Stimulated activated CD4-positive, alpha-beta T cell treated with anti-CD3 and anti-CD28 coated beads, Interleukin-4, amount 100 ng/mL, for 24 hours (primary cell): Measurements from ENCODE around the gene DCAF8L1.
"Not testable (repeated sequence)": the region's sequence is repeated elsewhere in the genome, so short reads cannot be mapped to it uniquely, and the experiment has no call there.

ENCODE experiments used
- DNase-seq: peaks from one replicate; pipeline ENCODE4 v3.0.0-alpha.2; 2020

DCAF8L1 gene

DNA sequence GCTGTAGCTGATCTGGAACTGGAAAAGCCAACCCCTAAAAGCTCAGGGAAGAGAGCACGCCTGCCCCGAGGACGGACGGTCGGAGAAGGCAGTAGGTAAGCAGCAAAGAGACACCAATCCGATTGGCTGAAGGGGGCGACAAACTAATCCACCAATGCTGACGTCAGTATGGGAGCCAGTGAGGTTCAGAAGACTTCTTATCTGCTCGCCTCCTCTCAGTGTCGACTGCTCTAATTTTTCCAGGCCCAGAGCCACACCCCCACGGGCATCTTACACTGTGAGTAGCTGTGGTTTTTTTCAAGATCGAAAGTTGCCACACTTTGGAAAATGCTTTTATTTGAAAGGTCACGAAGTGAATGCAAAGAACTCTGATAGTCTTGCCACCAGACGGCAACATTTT is at the start of gene DCAF8L1:
DCAF8L1 (minus strand) TSS at position 101 of the 400 bp plus-strand sequence. CDS start 115 bp downstream, outside the sequence.
- no peak for DNase-seq

DNA sequence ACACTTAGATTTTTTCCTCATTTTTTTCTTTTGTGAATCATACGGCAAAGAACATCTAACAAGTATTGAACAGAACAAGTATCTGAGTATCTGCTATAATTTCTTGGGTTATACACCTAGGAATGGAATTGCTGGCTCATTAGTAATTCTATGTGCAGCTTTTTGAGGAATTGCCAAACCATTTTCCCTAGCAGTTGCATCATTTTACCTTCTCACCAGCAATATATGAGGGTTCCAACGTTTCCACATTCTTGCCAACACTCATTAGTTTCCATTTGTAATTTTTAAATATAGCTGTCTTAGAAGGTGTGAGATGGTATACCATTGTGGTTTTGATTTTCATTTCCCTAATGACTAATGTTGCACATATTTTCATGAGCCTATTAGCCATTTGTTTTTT is 41.1 kb upstream of the DCAF8L1 start:
- DNase-seq, result no peak

DNA sequence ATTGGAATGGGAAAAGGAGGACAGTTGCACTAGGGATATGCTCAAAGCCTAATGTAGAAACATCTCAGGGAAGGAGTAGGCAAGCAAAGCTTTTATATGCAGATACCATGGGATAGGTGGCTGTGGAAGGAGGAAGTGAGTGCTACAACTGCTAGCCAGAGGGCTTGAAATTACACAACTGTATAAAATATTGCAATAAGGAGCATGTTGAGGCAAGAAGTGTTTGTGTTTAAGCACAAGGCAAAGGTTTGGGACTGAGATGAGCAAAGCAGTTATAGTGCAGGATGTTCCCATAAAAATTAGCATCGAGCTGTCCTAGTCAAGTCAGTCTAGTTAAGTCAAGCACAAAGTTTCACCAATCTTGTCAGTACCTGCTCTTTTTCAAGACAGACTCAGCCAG is 35.6 kb upstream of the DCAF8L1 start:
- no peak for DNase-seq

DNA sequence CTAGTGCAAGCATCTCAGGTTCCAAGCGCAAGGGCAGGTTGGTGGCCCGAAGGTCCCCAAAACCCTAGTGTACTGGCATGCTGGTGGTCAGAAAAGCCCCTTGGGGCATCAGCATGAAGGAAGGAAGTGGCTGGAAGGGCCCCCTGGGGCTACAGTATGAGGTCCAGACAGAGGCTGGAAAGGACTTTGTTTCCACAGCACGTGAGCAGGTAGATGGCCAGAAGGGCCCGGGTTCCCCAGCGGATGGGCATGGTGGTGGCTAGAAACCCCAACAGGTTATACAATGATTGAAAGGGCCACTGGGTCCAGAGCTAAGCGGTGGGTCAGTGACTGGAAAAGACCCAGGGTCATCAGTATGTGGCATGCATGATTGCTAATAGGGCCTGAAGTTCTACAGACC is 34.7 kb upstream of the DCAF8L1 start:
- DNase-seq, result no peak

DNA sequence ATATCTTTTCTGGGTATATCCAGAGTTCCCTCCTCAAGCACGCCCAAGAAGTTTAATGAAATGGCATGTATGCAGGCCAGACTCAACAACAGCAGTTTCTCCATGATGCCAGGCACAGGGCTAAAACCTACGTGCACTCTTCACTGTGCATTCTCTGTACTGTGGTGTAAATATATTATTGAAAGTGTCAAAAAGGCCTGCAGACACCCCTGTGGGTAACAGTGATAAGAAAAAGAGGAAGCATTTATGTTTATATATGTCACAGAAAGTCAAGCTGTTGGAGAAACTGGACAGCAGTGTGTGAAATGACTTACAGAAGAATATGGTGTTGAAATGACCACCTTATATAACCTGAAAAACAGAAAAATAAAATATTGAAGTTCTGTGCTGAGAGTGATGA is 29.6 kb upstream of the DCAF8L1 start:
- DNase-seq, result no peak

DNA sequence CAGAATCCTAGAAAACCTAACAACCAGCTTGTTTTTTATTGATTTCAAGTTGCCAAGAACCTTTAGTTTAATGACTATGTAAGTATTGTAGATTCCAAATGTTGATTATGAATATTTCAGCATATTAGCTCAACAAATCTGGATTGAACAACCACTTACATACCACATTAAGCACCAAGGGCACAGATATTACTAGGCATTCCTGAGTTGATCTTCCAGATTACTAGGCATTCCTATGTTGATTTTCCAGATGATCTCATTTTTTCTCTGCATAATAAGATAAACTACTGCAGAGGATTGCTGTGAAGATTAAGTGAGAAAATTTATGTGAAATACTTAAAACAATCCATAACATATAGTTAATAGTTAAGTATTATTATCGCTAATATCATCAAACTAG is 17.4 kb upstream of the DCAF8L1 start:
- DNase-seq, result no peak

DNA sequence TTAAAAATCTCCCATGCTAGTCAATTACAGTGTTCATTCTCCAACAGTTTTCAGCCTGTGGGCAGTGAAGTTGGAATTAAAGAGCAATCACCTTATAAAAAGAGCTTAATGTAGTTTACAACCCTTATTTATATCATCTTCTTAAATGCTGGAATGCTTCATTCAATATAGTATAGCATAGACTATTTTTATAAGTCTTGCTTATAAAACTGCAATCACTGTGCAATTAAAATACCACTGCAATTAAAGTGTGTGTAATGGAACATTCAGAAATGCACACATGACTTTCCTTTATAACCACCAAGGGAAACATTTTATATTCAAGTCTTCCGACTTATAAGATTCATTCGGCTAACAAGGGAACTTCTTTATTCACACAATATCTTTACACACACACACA is 16.4 kb upstream of the DCAF8L1 start:
- no peak for DNase-seq

DNA sequence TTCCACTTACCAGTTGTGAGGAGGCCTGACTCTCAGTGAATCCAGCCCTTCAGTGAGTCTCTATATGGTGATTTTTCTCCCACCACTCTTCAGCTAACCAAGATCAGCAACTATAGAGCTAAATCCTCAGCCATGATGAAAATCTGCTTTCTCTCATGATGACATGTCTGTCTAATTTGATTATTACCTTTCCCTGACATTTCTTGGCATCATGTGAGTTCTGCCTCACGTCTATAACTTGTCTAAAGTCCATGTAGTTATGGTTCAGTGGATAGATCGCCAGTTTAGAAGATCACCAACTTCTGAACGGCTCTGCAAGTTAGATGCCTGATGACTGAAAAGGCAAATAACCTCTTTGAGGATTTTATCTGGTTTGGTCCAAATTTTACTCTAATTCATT is 14.9 kb upstream of the DCAF8L1 start:
- no peak for DNase-seq

DNA sequence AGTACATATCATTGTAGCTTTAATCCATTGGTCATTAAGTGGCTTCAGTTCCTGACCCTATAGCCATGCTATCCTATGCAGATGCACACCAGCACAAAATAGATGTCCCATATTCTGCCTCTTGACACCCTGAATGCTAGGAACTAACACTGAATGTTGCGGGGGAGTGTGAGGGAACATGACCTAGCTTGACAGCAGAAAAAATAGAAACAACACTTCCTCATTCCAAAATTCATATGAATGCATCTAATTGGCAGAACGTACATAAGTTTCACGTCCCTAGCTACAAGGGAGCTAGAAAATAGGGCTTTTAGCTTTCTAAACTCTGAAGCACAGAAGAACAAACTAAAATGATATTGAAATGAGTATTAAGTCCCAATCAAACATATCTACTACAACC is 14.4 kb upstream of the DCAF8L1 start:
- no peak for DNase-seq

DNA sequence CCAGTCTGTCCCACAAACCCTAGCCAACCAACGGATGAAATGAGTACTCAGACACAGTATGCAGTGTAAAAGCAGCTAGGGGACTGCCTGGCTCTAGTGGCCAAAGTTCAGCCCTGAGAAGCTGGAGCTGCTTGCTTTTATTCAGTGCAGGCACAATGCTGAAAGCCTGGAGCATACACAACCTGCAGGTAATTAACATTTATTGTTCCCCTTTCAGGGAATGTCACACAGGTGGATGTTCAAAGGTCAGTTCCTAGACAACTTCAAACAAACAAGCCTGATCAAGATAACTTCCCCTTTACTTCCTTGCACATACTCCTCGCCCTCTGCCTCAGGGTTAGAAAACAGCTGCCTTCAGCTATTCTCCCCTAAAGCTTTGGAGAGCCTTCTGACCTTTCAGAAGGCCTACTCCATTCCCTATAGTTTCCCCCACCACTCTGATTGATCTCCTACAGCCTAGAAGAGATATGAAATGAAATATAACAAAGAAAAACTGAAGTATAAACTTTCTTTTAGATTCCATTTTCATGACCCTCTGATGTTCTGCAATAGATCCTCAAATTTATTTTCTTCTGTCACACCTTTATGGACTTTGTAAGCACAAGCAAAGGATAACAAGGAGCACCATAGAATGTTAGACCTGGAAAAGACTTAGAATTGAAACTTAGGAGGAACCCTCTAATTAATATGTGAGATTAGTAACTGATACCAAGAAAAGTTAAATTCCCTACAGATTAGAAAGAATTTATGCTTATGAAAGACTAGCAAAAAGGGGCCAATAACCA is 6.8 kb upstream of the DCAF8L1 start:
- no peak for DNase-seq

DNA sequence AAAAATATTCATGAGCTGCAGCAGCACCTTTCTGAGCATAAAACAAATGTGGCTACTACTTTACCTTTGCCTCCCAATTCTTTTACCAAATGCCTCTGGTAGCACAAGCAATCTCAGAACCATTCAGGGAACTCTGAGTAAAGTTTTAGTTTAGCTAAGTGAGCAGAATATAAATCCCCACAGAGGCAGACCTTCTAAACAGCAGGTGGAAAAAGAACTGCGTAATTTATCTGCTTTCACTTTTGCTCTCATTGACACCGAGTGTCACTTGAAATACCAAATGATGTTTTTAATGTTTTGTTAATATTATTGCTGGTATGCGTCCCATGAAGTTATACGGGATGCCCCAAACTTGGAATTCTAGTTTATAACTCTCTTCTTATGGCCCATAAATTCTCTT is 4.3 kb downstream of the DCAF8L1 start:
- not testable (repeated sequence) for DNase-seq

DNA sequence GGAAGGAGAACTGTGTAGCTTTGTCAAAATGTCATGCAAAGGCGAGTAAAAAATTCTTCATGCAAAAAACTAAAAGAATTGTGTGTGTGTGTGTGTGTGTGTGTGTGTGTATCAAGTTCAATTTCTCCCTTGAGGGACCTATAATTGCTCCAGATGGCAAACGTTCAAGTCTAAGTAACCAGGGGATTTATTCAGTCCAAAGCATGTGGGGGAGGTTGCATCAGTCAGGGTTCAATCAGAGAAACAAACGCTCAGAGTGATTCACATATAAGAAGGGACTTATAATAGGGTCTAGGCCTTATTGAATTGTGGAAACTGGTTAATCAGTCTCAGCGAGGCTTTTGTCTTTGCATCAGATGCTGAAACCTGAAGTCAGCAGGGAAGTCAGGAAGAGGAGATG is 5.0 kb downstream of the DCAF8L1 start:
- no peak for DNase-seq

DNA sequence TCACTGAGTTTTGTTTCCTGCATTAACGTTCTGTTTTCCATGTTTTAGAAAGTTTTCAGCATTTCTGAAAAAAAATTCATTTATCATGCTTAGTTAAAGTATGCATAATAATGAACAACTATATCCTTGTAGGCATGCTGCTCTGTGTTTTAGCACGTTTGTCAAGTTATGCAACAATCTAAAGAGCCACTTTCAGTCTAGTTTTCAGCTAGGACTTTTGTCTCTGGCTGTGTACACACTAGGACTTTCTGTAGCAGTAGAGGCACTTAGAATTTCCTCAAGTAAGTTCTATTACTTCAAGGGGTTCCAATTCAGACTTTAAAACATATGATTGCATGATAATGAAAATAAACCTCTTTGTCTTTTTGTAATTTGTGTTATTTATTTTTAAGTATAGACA is 12.4 kb downstream of the DCAF8L1 start:
- no peak for DNase-seq

DNA sequence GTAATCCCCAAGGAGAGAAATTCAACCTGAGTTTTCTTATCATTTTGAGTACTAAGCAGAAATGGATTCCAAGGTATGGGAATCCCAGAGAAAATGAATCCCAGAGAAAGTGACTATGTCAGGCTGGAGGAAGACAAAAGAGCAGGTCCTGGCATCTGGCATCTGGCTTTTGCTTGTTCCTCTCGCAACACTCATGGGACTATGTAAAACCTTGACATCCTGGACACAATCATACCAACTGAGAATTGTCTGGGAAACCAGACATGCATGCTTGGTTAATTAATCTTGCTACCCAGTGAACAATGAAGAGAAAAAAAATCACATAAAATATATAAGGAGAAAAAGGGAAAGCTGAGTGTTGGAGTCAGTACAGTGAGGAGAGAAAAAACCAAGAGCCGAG is 12.9 kb downstream of the DCAF8L1 start:
- DNase-seq, result no peak

DNA sequence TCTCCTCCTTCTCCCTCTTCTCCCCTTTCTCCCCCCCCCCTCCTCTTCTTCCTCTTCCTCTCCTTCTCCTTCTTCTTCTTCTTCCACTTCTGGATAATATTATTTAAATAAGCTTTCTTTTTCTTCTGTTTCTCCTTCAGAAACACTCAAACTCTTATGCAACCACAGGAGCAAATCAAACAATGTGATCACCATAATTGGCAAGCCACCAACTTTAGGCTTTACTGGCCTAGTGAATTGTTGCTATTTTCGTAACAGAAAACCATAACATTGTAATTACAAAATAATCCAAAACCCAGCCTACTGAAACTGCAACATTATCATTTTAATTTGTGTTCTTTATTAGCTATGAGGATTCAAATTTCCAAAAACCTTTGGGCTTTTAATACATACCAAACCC is 14.3 kb downstream of the DCAF8L1 start:
- no peak for DNase-seq

DNA sequence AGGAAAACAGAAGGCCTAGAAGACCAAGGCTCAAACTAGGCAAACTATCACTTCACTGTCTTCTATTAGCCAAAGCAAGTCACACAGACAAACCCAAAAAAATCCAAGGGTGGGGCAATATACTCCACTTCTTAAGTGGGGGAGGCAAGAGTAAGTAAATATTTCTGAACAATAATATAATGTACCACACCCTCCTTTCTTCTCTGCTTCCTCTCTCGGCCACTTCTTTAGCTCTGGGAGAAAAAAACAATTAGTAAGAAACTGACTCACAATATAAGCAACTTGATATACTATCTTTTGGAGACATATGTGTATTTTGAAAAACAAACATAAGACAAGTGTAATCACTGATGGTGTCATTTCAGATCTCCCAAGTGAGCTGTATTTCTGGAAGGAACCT is 14.8 kb downstream of the DCAF8L1 start:
- no peak for DNase-seq

DNA sequence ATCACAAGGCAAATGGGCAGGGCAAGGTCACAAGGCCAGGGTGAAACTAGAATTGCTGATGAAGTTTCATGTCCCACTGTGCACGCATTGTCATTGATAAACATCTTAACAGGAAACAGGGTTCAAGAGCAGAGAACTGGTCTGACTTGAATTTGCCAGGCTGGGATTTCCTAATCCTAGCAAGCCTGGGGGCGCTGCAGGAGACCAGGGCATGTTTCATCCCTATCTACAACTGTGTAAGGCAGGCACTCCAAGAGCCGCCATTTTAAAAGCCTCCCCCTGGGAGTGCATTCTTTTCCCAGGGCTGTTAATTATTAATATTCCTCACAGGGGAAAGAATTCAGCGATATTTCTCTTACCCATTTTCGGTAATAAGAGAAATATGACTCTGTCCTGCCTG is 15.9 kb downstream of the DCAF8L1 start:
- DNase-seq, result not testable (repeated sequence)

DNA sequence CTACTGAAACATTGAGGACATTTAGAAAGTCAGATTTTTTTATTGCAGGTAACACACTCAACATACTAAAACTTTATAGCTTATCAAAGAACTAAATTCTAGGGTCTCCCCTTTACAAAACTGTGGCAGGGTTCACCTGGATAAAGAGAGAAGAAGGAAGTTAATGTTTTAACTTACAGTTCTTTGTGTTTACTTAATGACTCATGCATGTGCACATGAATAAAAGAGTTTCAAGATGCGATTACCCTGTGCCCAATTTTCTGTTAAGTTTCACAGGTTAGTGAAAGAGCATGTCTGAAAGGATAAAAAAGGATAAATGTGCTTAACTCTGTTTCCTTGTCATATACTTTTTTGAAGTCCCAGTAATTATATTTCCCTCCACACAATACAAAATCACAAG is 16.8 kb downstream of the DCAF8L1 start:
- no peak for DNase-seq

DNA sequence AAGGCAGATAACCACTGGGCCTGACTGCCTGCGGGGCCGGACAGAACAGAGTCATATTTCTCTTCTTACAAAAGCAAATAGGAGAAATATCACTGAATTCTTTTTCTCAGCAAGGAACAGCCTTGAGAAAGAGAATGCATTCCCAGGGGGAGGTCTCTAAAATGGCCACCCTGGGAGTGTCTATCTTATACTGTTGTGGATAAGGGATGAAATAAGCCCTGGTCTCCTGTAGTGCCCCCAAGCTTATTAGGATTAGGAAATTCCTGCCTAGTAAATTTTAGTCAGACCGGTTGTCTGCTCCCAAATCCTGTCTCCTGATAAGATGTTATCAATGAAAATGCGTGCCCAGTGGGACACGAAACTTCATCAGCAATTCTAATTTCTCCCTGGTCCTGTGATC is 20.8 kb downstream of the DCAF8L1 start:
- DNase-seq, result not testable (repeated sequence)

DNA sequence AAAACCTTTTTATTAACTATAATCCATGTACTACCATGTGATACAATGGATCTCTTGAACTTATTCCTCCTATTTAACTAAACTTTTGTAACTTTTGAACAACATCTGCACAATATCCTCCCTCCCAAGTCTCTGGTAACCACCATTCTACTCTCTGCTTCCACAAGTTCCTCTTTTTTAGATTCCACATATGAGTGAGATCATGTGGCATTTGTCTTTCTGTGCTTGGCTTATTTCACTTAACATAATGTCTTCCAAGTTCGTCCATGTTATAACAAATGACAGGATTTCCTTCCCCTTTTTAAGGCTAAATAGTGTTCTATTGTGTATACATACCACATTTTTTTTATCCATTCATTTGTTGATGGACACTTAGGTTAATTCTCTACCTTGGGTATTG is 28.1 kb downstream of the DCAF8L1 start:
- no peak for DNase-seq

DNA sequence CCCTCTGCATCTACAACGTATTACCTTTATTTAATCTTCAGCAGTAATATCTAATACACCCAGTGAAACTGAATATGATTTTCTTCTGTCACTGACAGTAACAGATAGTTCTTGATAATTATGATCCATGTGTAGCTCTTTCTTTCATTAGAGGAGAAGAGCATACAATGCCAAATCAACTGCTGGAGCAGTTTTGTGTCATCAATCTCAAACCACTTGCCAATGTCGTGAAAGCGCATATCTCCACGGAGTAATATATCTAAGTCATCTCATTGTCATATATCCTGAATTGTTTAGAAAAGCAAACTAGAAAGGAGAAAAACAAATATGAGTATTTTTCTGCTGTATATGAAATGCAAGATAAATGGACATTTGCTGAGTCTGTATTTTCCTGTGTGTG is 47.9 kb downstream of the DCAF8L1 start:
- DNase-seq, result no peak
